ENCODE data around the gene LNX2.

The LNX2 gene

GRCh38 chr13:27588405-27588804 lies 31.9 kb downstream of the LNX2 start:
- Histone ChIP-seq H3K4me3 (ENCODE audit: low read depth, low read length) (no peak overlapping the region), H3K4me1 (ENCODE audit: control insufficient read depth, insufficient read depth, low read length) (no peaks in the 10 kb centered on the region), H3K27ac (ENCODE audit: low read depth, low read length) (no peak overlapping the region), H3K27me3 (ENCODE audit: control insufficient read depth, insufficient read depth, low read length) (no peaks in the 10 kb centered on the region), H3K36me3 (ENCODE audit: control insufficient read depth, insufficient read depth, low read length) (no peaks in the 10 kb centered on the region), H3K9ac (ENCODE audit: low read length) (no peak overlapping the region), H3K9me3 (ENCODE audit: control insufficient read depth, insufficient read depth, low read depth, low read length) (no peaks in the 10 kb centered on the region)

GRCh38 chr13:27587095-27587746 lies 33.1 kb downstream of the LNX2 start:
- Histone ChIP-seq H3K27me3 (ENCODE audit: control insufficient read depth, insufficient read depth, low read length) (no peaks in the 10 kb centered on the region), H3K27ac (ENCODE audit: low read depth, low read length) (no peak overlapping the region), H3K4me1 (ENCODE audit: control insufficient read depth, insufficient read depth, low read length) (no peaks in the 10 kb centered on the region)

GRCh38 chr13:27583645-27584044 lies 36.7 kb downstream of the LNX2 start:
- H3K36me3 ChIP-seq (ENCODE audit: control insufficient read depth, insufficient read depth, low read length) = peaks cover 5% of the 10 kb centered on the region
- H3K9ac ChIP-seq (ENCODE audit: low read length) = no peak overlapping the region
- H3K4me1 ChIP-seq (ENCODE audit: control insufficient read depth, insufficient read depth, low read length) = peaks cover 2% of the 10 kb centered on the region
- no peaks in the 10 kb centered on the region for H3K27me3 ChIP-seq (ENCODE audit: control insufficient read depth, insufficient read depth, low read length)
- H3K27ac ChIP-seq (ENCODE audit: low read depth, low read length) = no peak overlapping the region
- no peaks in the 10 kb centered on the region for H3K9me3 ChIP-seq (ENCODE audit: control insufficient read depth, insufficient read depth, low read depth, low read length)
- H3K4me3 ChIP-seq (ENCODE audit: low read depth, low read length) = no peak overlapping the region

More at GRCh38 chr13:27587095-27587746, 33.1 kb downstream of the LNX2 start:
- Histone ChIP-seq H3K9me3 (ENCODE audit: control insufficient read depth, insufficient read depth, low read depth, low read length) (no peaks in the 10 kb centered on the region), H3K36me3 (ENCODE audit: control insufficient read depth, insufficient read depth, low read length) (no peaks in the 10 kb centered on the region), H3K4me3 (ENCODE audit: low read depth, low read length) (no peak overlapping the region), H3K9ac (ENCODE audit: low read length) (no peak overlapping the region)

- Histone ChIP-seq H3K36me3 (ENCODE audit: control insufficient read depth, insufficient read depth, low read length) (peaks cover 5% of the 10 kb centered on the region), H3K4me3 (ENCODE audit: low read depth, low read length) (no peak overlapping the region), H3K9me3 (ENCODE audit: control insufficient read depth, insufficient read depth, low read depth, low read length) (0 out of 2 replicates have a peak, but pooled peaks cover 2% of the 10 kb centered on the region), H3K27ac (ENCODE audit: low read depth, low read length) (no peak overlapping the region), H3K9ac (ENCODE audit: low read length) (no peak overlapping the region), H3K4me1 (ENCODE audit: control insufficient read depth, insufficient read depth, low read length) (peaks cover 6% of the 10 kb centered on the region), H3K27me3 (ENCODE audit: control insufficient read depth, insufficient read depth, low read length) (no peaks in the 10 kb centered on the region)
These were observed 42.0 kb downstream of the LNX2 start for GRCh38 chr13:27578121-27579030.

- Histone ChIP-seq H3K27ac (ENCODE audit: low read depth, low read length) (no peak overlapping the region), H3K36me3 (ENCODE audit: control insufficient read depth, insufficient read depth, low read length) (no peaks in the 10 kb centered on the region; the same call in 1 of the 2 replicates), H3K4me1 (ENCODE audit: control insufficient read depth, insufficient read depth, low read length) (peaks cover 6% of the 10 kb centered on the region), H3K4me3 (ENCODE audit: low read depth, low read length) (no peak overlapping the region), H3K9ac (ENCODE audit: low read length) (no peak overlapping the region), H3K27me3 (ENCODE audit: control insufficient read depth, insufficient read depth, low read length) (no peaks in the 10 kb centered on the region), H3K9me3 (ENCODE audit: control insufficient read depth, insufficient read depth, low read depth, low read length) (0 out of 2 replicates have a peak, but pooled peaks cover 2% of the 10 kb centered on the region)
These were observed 45.7 kb downstream of the LNX2 start for GRCh38 chr13:27574661-27575060.

GRCh38 chr13:27573265-27573664 lies 47.1 kb downstream of the LNX2 start:
- Histone ChIP-seq H3K4me3 (ENCODE audit: low read depth, low read length) (no peak overlapping the region), H3K9ac (ENCODE audit: low read length) (no peak overlapping the region), H3K4me1 (ENCODE audit: control insufficient read depth, insufficient read depth, low read length) (no peaks in the 10 kb centered on the region), H3K9me3 (ENCODE audit: control insufficient read depth, insufficient read depth, low read depth, low read length) (0 out of 2 replicates have a peak, but pooled peaks cover 2% of the 10 kb centered on the region), H3K36me3 (ENCODE audit: control insufficient read depth, insufficient read depth, low read length) (peaks cover 13% of the 10 kb centered on the region), H3K27ac (ENCODE audit: low read depth, low read length) (no peak overlapping the region), H3K27me3 (ENCODE audit: control insufficient read depth, insufficient read depth, low read length) (no peaks in the 10 kb centered on the region)

GRCh38 chr13:27572234-27572901 lies 48.0 kb downstream of the LNX2 start:
- H3K9ac ChIP-seq (ENCODE audit: low read length) = no peak overlapping the region
- H3K27me3 ChIP-seq (ENCODE audit: control insufficient read depth, insufficient read depth, low read length) = no peaks in the 10 kb centered on the region
- H3K4me1 ChIP-seq (ENCODE audit: control insufficient read depth, insufficient read depth, low read length) = no peaks in the 10 kb centered on the region
- H3K9me3 ChIP-seq (ENCODE audit: control insufficient read depth, insufficient read depth, low read depth, low read length) = 0 out of 2 replicates have a peak, but pooled peaks cover 2% of the 10 kb centered on the region
- no peak overlapping the region for H3K4me3 ChIP-seq (ENCODE audit: low read depth, low read length)
- no peak overlapping the region for H3K27ac ChIP-seq (ENCODE audit: low read depth, low read length)
- H3K36me3 ChIP-seq (ENCODE audit: control insufficient read depth, insufficient read depth, low read length) = peaks cover 20% of the 10 kb centered on the region

- no peak overlapping the region for H3K27ac ChIP-seq (ENCODE audit: low read depth, low read length)
- no peaks in the 10 kb centered on the region for H3K27me3 ChIP-seq (ENCODE audit: control insufficient read depth, insufficient read depth, low read length)
- H3K4me3 ChIP-seq (ENCODE audit: low read depth, low read length) = no peak overlapping the region
- no peaks in the 10 kb centered on the region for H3K4me1 ChIP-seq (ENCODE audit: control insufficient read depth, insufficient read depth, low read length)
- 0 out of 2 replicates have a peak, but pooled peaks cover 2% of the 10 kb centered on the region for H3K9me3 ChIP-seq (ENCODE audit: control insufficient read depth, insufficient read depth, low read depth, low read length)
- H3K36me3 ChIP-seq (ENCODE audit: control insufficient read depth, insufficient read depth, low read length) = peaks cover 34% of the 10 kb centered on the region
- no peak overlapping the region for H3K9ac ChIP-seq (ENCODE audit: low read length)
These were observed 49.4 kb downstream of the LNX2 start for GRCh38 chr13:27570906-27571305.

- Histone ChIP-seq H3K27ac (ENCODE audit: low read depth, low read length) (no peak overlapping the region), H3K9me3 (ENCODE audit: control insufficient read depth, insufficient read depth, low read depth, low read length) (no peaks in the 10 kb centered on the region), H3K36me3 (ENCODE audit: control insufficient read depth, insufficient read depth, low read length) (peaks cover 36% of the 10 kb centered on the region), H3K27me3 (ENCODE audit: control insufficient read depth, insufficient read depth, low read length) (no peaks in the 10 kb centered on the region), H3K9ac (ENCODE audit: low read length) (no peak overlapping the region), H3K4me3 (ENCODE audit: low read depth, low read length) (no peak overlapping the region), H3K4me1 (ENCODE audit: control insufficient read depth, insufficient read depth, low read length) (no peaks in the 10 kb centered on the region)
These were observed 50.9 kb downstream of the LNX2 start for GRCh38 chr13:27569405-27569804.

- no peak overlapping the region for H3K9ac ChIP-seq (ENCODE audit: low read length)
- no peaks in the 10 kb centered on the region for H3K9me3 ChIP-seq (ENCODE audit: control insufficient read depth, insufficient read depth, low read depth, low read length)
- no peak overlapping the region for H3K27ac ChIP-seq (ENCODE audit: low read depth, low read length)
- peaks cover 52% of the 10 kb centered on the region for H3K36me3 ChIP-seq (ENCODE audit: control insufficient read depth, insufficient read depth, low read length)
- no peak overlapping the region for H3K4me3 ChIP-seq (ENCODE audit: low read depth, low read length)
- no peaks in the 10 kb centered on the region for H3K4me1 ChIP-seq (ENCODE audit: control insufficient read depth, insufficient read depth, low read length)
- H3K27me3 ChIP-seq (ENCODE audit: control insufficient read depth, insufficient read depth, low read length) = no peaks in the 10 kb centered on the region
These were observed 54.5 kb downstream of the LNX2 start for GRCh38 chr13:27565818-27566217.

All from HUES6 (cell line).